SU-DHL-6 (cell line): ENCODE measurements around the gene ANKS1A.
"Not testable (repeated sequence)": the region's sequence is repeated elsewhere in the genome, so short reads cannot be mapped to it uniquely, and the experiment has no call there.

Source experiments
- EZH2phosphoT487 ChIP-seq: fragments of 200-600 bp; sonication (generic), shearing (Covaris generic); conservative IDR thresholded peaks from 2 replicates; pipeline ENCODE4 v1.6.1; 2018; ENCODE audit warnings: mild to moderate bottlenecking, antibody characterized with exemption, low read length, moderate library complexity, mixed read lengths
- TF ChIP-seq, protein P1 (sequence below): fragments of 200-600 bp; sonication (generic); IDR thresholded peaks from one replicate; pipeline ENCODE4 v1.5.1; 2017; ENCODE audit warnings: antibody characterized with exemption, mild to moderate bottlenecking, low read length, moderate library complexity; ENCODE audit not compliant: insufficient read depth, poor library complexity, severe bottlenecking

DNA sequence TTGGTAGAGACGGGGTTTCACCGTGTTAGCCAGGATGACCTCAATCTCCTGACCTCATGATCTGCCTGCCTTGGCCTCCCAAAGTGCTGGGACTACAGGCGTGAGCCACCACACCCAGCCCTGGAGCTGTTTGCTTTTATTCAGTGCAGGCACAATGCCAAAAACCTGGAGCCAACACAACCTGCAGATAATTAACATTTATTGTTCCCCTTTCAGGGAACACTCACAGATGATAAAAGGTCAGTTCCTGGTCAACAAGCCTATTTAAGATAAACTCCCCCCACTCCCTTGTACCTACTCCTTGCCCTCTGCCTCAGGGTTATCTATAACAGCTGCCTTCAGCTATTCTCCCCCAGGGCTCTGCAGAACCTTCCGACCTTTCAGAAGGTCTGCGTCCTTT is 218.7 kb downstream of the ANKS1A start:
- TF ChIP-seq, protein P1, sequence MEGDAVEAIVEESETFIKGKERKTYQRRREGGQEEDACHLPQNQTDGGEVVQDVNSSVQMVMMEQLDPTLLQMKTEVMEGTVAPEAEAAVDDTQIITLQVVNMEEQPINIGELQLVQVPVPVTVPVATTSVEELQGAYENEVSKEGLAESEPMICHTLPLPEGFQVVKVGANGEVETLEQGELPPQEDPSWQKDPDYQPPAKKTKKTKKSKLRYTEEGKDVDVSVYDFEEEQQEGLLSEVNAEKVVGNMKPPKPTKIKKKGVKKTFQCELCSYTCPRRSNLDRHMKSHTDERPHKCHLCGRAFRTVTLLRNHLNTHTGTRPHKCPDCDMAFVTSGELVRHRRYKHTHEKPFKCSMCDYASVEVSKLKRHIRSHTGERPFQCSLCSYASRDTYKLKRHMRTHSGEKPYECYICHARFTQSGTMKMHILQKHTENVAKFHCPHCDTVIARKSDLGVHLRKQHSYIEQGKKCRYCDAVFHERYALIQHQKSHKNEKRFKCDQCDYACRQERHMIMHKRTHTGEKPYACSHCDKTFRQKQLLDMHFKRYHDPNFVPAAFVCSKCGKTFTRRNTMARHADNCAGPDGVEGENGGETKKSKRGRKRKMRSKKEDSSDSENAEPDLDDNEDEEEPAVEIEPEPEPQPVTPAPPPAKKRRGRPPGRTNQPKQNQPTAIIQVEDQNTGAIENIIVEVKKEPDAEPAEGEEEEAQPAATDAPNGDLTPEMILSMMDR: not testable (repeated sequence)
- not testable (repeated sequence) for TF ChIP-seq EZH2phosphoT487
